CD4-positive, alpha-beta T cell treated with Interferon gamma for 1 hour (primary cell): ENCODE results near the gene MAT1A.
"Not testable (repeated sequence)": the region's sequence is repeated elsewhere in the genome, so short reads cannot be mapped to it uniquely, and the experiment has no call there.

Experiments
- DNase-seq: peaks from one replicate; pipeline ENCODE4 v3.0.0-alpha.2; 2020

Gene MAT1A

GRCh38 chr10:80264081-80265056 is 25.1 kb downstream of the MAT1A start:
- DNase-seq: no peak

GRCh38 chr10:80261316-80262030 is 28.0 kb downstream of the MAT1A start:
- DNase-seq: no peak

GRCh38 chr10:80260295-80261243 is 28.9 kb downstream of the MAT1A start:
- DNase-seq: no peak

GRCh38 chr10:80259405-80259871 is 30.0 kb downstream of the MAT1A start:
- no peak for DNase-seq

- not testable (repeated sequence) for DNase-seq
These were observed 32.7 kb downstream of the MAT1A start for GRCh38 chr10:80256798-80257197.

- not testable (repeated sequence) for DNase-seq
These were observed 34.7 kb downstream of the MAT1A start for GRCh38 chr10:80254726-80255125.

GRCh38 chr10:80253963-80254271 is 35.5 kb downstream of the MAT1A start:
- DNase-seq: not testable (repeated sequence)

GRCh38 chr10:80253266-80253962 is 36.0 kb downstream of the MAT1A start:
- no peak for DNase-seq

- DNase-seq: no peak
These were observed 37.1 kb downstream of the MAT1A start for GRCh38 chr10:80252296-80252887.

GRCh38 chr10:80251703-80252280 is 37.7 kb downstream of the MAT1A start:
- not testable (repeated sequence) for DNase-seq

GRCh38 chr10:80250399-80250798 is 39.1 kb downstream of the MAT1A start:
- not testable (repeated sequence) for DNase-seq

- DNase-seq: not testable (repeated sequence)
These were observed 39.6 kb downstream of the MAT1A start for GRCh38 chr10:80249906-80250305.

- DNase-seq: not testable (repeated sequence)
These were observed 41.8 kb downstream of the MAT1A start for GRCh38 chr10:80247611-80248010.

- DNase-seq: not testable (repeated sequence)
These were observed 45.1 kb downstream of the MAT1A start for GRCh38 chr10:80244371-80244770.

GRCh38 chr10:80242341-80242740 is 47.1 kb downstream of the MAT1A start:
- not testable (repeated sequence) for DNase-seq

- not testable (repeated sequence) for DNase-seq
These were observed 53.0 kb downstream of the MAT1A start for GRCh38 chr10:80236457-80236856.

- not testable (repeated sequence) for DNase-seq
These were observed 54.9 kb downstream of the MAT1A start for GRCh38 chr10:80234331-80235235.

GRCh38 chr10:80233871-80234270 is 55.6 kb downstream of the MAT1A start:
- not testable (repeated sequence) for DNase-seq

- DNase-seq: not testable (repeated sequence)
These were observed 62.7 kb downstream of the MAT1A start for GRCh38 chr10:80226723-80227122.

GRCh38 chr10:80223031-80223419 is 66.4 kb downstream of the MAT1A start:
- not testable (repeated sequence) for DNase-seq
